Osteoblast (primary cell): ENCODE data around the gene KRT81. TPM values are rescaled to one million over a fixed set of nuclear protein-coding genes. Genes with fewer than 3 reads are reported as not detected.

Source experiments
- DNase-seq: peaks from one replicate; pipeline ENCODE4 v3.0.0; 2011; ENCODE audit warnings: low spot score, mixed read lengths; ENCODE audit not compliant: insufficient read length; ENCODE audit errors: missing footprints
- H2AFZ ChIP-seq: 2 replicates; pipeline ENCODE4 v1.6.0; 2011; ENCODE audit warnings: mild to moderate bottlenecking, low read length
- H3K27ac ChIP-seq: 2 replicates; pipeline ENCODE4 v1.5.1; 2011; ENCODE audit warnings: mild to moderate bottlenecking, low read depth, low read length, moderate library complexity
- H3K27me3 ChIP-seq: 2 replicates; pipeline ENCODE4 v1.6.0; 2012; ENCODE audit warnings: mild to moderate bottlenecking, control low read depth, inconsistent platforms, low read length, moderate library complexity; ENCODE audit not compliant: insufficient read depth
- H3K36me3 ChIP-seq: 2 replicates; pipeline ENCODE4 v1.5.1; 2011; ENCODE audit warnings: mild to moderate bottlenecking, low read length, control low read depth, moderate library complexity; ENCODE audit not compliant: insufficient read depth
- H3K4me1 ChIP-seq: 2 replicates; pipeline ENCODE4 v1.5.1; 2011; ENCODE audit warnings: mild to moderate bottlenecking, low read length, control low read depth, moderate library complexity; ENCODE audit not compliant: insufficient read depth
- H3K4me2 ChIP-seq: 2 replicates; pipeline ENCODE4 v1.6.0; 2011; ENCODE audit warnings: mild to moderate bottlenecking, low read length; ENCODE audit not compliant: insufficient read depth
- H3K4me3 ChIP-seq: fragments of 200-600 bp; sonication (generic); 3 replicates; pipeline ENCODE4 v1.5.1; 2012; ENCODE audit warnings: mild to moderate bottlenecking, low read length, inconsistent platforms; ENCODE audit not compliant: insufficient read depth
- H3K79me2 ChIP-seq: 2 replicates; pipeline ENCODE4 v1.6.0; 2012; ENCODE audit warnings: mild to moderate bottlenecking, low read length, control low read depth, inconsistent platforms; ENCODE audit not compliant: insufficient read depth
- H3K9me3 ChIP-seq: 2 replicates; pipeline ENCODE4 v1.5.1; 2011; ENCODE audit warnings: low read depth, low read length, control low read depth
- H4K20me1 ChIP-seq: 2 replicates; pipeline ENCODE4 v1.6.0; 2012; ENCODE audit warnings: mild to moderate bottlenecking, low read length, control low read depth; ENCODE audit not compliant: insufficient read depth
- total RNA-seq: library from RNA; depleted of rRNA; stranded (reverse); fragments of >200 nt; gene quantifications from 2 replicates; pipeline ENCODE4 v1.2.3, GENCODE V29; 2012
- TF ChIP-seq, protein P1 (sequence below): IDR thresholded peaks from 2 replicates; pipeline ENCODE4 v1.5.1; 2011; ENCODE audit warnings: mild to moderate bottlenecking, low read depth, low read length, moderate library complexity; ENCODE audit errors: extremely low read depth

Gene KRT81
- total RNA-seq, 1 donor, result not detected

DNA sequence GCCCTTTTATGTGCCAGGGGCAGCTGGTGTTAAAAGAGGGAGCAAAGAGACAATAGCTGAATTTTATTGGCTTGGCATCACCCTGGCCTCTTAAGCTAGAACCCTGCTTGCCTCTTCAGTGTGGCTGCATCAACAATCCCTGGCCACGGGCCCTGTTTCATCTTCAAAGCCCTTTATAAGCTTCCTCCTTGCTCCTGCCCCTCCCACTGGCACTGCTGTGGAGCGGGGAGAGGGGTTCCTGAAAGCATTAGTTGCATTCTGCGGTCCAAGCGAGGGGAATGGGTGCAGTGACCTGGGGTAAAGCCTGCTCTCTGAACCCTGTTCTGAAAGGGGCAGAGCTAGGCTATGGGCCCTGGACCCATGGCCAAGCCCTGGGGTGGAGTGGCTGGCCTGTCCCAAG lies 30.1 kb upstream of the KRT81 start:
- no peaks in the 10 kb centered on the region for H3K4me1 ChIP-seq
- H4K20me1 ChIP-seq, result no peaks in the 10 kb centered on the region
- H3K36me3 ChIP-seq, result no peaks in the 10 kb centered on the region
- H3K4me3 ChIP-seq, result no peak overlapping the region
- no peaks in the 10 kb centered on the region for H3K79me2 ChIP-seq
- H3K4me2 ChIP-seq, result no peak overlapping the region
- H3K27ac ChIP-seq, result no peak overlapping the region
- H3K27me3 ChIP-seq, result peaks cover 41% of the 10 kb centered on the region
- no peaks in the 10 kb centered on the region for H3K9me3 ChIP-seq
- no peak for DNase-seq
- TF ChIP-seq, protein P1, sequence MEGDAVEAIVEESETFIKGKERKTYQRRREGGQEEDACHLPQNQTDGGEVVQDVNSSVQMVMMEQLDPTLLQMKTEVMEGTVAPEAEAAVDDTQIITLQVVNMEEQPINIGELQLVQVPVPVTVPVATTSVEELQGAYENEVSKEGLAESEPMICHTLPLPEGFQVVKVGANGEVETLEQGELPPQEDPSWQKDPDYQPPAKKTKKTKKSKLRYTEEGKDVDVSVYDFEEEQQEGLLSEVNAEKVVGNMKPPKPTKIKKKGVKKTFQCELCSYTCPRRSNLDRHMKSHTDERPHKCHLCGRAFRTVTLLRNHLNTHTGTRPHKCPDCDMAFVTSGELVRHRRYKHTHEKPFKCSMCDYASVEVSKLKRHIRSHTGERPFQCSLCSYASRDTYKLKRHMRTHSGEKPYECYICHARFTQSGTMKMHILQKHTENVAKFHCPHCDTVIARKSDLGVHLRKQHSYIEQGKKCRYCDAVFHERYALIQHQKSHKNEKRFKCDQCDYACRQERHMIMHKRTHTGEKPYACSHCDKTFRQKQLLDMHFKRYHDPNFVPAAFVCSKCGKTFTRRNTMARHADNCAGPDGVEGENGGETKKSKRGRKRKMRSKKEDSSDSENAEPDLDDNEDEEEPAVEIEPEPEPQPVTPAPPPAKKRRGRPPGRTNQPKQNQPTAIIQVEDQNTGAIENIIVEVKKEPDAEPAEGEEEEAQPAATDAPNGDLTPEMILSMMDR, result no peak
- no peak overlapping the region for H2AFZ ChIP-seq

DNA sequence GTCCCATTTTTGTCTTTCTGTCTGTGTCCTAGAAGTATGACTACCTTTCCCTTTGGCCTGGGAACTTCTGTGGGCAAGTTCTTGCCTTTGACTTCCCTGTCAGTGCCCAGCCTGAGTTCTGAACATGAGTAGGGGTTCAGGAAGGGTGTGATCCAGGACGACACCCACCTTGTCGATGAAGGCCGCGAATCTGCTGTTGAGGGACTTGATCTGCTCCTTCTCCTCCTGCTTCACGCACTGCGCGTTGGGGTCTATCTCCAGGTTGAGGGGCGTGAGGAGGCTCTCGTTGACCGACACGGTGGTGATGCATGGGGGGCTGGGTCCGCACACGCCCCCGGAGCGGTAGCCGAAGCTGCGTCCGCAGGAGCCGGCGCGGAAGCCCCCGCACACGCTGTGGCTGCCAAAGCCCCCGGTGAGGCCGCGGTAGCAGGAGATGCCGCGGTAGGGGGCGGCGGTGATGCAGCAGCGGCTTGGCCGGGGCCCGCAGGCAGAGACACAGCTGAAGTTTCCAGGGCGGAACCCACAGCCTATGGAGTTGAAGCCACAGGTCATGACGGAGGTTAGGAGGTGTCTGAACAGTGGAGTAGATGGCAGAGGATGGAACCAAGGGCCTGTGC lies 29.6 kb upstream of the KRT81 start, which contains the start of gene KRT83:
KRT83 (minus strand) TSS at position 615 of the 617 bp plus-strand sequence; CDS start at position 552, 63 bp downstream.
- Histone ChIP-seq H3K9me3 (no peaks in the 10 kb centered on the region), H3K4me3 (no peak within 1 kb of the TSS), H3K79me2 (no peaks in the 10 kb centered on the region), H3K27me3 (peaks cover 41% of the 10 kb centered on the region), H3K4me2 (no peak within 1 kb of the TSS), H3K4me1 (no peaks in the 10 kb centered on the region), H4K20me1 (no peaks in the 10 kb centered on the region), H2AFZ (no peak within 1 kb of the TSS), H3K36me3 (no peaks in the 10 kb centered on the region), H3K27ac (no peak within 1 kb of the TSS)
- DNase-seq, result peak; percentile 61
- TF ChIP-seq, protein P1, result no peak

DNA sequence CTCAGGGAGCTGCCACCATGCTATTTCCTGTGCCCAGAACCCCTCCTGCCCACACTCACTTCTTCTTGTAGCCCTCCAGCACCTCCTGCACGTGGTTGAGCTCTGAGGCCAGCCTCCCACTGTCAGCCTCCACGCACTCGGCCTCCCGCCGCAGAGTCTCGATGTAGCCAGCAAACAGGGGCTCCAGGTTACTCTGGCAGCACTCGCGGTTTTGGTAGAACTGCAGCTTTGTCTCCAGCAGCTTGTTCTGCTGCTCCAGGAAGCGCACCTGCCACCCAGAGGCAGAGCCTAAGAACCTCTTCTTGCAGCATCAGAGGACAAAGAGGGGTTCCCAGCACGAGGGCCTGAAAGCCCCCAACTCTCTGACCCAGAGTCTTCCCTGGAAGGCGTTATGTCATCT lies 27.8 kb upstream of the KRT81 start:
- peaks cover 42% of the 10 kb centered on the region for H3K27me3 ChIP-seq
- no peaks in the 10 kb centered on the region for H3K4me1 ChIP-seq
- H3K36me3 ChIP-seq, result no peaks in the 10 kb centered on the region
- H2AFZ ChIP-seq, result no peak overlapping the region
- no peak overlapping the region for H3K4me3 ChIP-seq
- H3K4me2 ChIP-seq, result no peak overlapping the region
- TF ChIP-seq, protein P1, result no peak
- H4K20me1 ChIP-seq, result no peaks in the 10 kb centered on the region
- DNase-seq, result no peak
- H3K79me2 ChIP-seq, result no peaks in the 10 kb centered on the region
- no peaks in the 10 kb centered on the region for H3K9me3 ChIP-seq
- H3K27ac ChIP-seq, result no peak overlapping the region

DNA sequence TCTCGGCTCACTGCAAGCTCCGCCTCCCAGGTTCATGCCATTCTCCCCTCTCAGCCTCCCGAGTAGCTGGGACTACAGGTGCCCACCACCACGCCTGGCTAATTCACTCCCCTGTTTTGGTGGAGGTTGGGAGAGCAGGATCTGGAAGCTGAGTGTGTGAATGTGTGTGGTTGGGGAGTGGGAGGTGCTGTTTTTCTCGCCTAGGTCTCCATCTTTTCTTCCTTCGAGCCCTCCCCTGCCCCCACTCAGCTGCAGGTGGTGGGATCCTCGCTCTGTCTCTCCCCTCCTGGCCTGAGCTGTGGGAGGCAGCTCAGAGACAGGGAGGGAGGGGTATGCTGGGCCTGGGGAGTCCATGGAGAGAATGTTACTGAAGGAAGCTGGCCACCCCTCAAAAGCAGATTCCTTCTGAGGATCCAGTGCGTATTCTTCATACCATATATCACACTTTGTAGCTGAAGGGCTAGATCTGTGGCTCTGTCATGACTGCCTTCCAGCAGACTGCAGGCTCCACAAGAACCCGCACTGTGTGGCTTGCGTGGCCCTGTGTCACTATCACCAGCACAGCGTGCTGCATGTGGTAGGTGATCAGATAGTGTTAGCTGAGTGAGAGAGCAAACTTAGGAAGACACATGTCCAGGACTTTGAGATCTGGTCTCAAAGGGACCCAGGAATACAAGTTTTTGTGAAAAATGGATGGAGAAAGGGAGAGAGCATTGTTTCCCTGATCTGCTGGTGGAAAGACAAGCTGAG lies 27.1 kb upstream of the KRT81 start:
- H2AFZ ChIP-seq, result no peak overlapping the region
- peaks cover 47% of the 10 kb centered on the region for H3K27me3 ChIP-seq
- H3K36me3 ChIP-seq, result no peaks in the 10 kb centered on the region
- no peak overlapping the region for H3K27ac ChIP-seq
- no peak overlapping the region for H3K4me2 ChIP-seq
- TF ChIP-seq, protein P1, result no peak
- H4K20me1 ChIP-seq, result no peaks in the 10 kb centered on the region
- no peak for DNase-seq
- no peaks in the 10 kb centered on the region for H3K4me1 ChIP-seq
- H3K4me3 ChIP-seq, result no peak overlapping the region
- no peaks in the 10 kb centered on the region for H3K9me3 ChIP-seq
- no peaks in the 10 kb centered on the region for H3K79me2 ChIP-seq
